ENCODE data around the gene RECK.
"Not testable (repeated sequence)": the region's sequence is repeated elsewhere in the genome, so short reads cannot be mapped to it uniquely, and the experiment has no call there.

The RECK gene

DNA sequence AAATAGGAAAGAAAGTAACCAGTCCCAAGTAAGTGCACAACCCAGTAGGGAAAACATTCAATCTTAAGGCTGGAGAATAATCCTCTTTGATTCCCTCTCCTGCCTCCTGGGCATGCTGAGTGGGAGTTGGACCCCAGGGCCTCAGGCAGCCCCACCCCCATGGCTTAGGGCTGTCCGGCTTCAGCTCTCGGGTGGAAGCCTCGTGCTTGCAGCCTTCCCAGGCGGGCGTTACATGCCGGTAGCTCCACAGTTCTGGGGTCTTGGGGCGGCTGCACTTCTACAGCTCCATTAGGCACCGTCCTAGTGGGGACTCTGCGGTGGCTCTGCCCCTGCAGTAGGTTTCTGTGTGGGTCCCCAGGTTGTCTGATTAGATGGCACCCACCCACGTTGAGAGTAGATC, 109.9 kb downstream of the RECK start:
- no peak for DNase-seq (ENCODE audit: low spot score in 2 of 2)
- Histone ChIP-seq H3K36me3 (replicated peaks) (no peaks in the 10 kb centered on the region), H3K4me3 (no peak overlapping the region), H3K4me1 (no peaks in the 10 kb centered on the region), H3K27me3 (ENCODE audit: low read depth) (no peaks in the 10 kb centered on the region), H3K9me3 (no peaks in the 10 kb centered on the region)
- in situ Hi-C loops (cut with MboI; ENCODE audit: low sequenced_read_pairs): no loop called here

DNA sequence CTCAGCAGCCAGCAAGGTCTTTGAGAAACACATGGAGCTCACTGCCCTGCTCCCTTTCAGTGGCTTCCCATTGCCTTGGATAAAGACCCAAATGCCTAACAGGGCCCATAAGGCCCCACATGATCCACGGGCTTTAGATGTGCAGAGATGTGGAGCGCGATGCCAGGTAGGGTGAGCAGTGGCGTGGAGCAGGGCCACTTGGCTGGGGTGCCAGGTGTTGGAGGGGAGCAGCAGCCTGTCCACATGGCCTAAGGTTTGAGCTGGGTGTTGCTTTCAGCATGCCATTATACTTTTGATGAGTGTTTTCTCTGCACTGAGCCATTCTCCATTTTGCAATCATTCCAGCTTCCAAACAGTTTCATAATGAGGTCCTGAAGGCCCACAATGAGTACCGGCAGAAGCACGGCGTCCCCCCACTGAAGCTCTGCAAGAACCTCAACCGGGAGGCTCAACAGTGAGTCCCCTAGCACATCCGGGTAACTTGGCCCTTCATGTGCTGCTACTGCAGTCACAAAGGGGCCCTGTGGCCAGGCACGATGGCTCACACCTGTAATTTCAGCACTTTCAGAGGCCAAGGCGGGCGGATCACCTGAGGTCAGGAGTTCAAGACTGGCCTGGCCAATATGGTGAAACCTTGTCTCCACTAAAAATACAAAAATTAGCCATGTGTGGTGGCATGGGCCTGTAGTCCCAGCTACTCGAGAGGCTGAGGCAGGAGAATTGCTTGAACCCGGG, 110.9 kb downstream of the RECK start:
- Histone ChIP-seq H3K36me3 (replicated peaks) (no peaks in the 10 kb centered on the region), H3K27me3 (ENCODE audit: low read depth) (no peaks in the 10 kb centered on the region), H3K9me3 (no peaks in the 10 kb centered on the region), H3K4me1 (no peaks in the 10 kb centered on the region), H3K4me3 (no peak overlapping the region)
- DNase-seq (ENCODE audit: low spot score in 2 of 2): no peak
- in situ Hi-C loops (cut with MboI; ENCODE audit: low sequenced_read_pairs): no loop called here

DNA sequence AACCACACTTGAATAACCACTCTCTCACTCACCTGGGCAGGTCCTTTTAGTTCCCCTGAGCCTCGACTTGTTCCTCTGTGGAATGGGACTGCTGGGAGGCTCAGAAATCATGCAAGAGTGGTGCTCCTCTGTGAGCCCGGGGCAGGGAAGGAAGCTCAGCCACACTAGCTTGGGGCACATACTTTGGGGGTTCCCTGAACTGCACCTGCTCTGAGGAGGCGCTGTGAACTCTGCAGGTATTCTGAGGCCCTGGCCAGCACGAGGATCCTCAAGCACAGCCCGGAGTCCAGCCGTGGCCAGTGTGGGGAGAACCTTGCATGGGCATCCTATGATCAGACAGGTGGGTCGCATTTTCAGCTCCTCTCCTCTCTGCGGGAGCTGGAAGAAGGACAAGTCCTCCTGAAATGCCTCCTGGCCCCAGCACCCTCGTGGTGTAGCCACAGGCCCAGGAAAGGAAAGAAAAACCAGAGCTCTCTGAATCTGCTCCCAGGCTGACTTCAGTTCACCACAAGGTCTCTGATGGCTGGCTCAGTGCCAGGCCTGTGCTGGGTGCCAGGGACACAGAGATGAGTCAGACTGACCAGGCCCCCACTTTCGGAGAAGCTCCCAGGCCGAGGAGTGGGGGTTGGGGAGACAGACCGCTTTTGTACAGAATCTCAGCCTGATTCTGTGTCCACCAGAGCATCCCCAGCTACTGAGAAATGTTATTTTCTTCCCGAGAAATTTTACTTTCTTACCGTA, 111.8 kb downstream of the RECK start:
- H3K27me3 ChIP-seq (ENCODE audit: low read depth): no peaks in the 10 kb centered on the region
- H3K4me1 ChIP-seq: no peaks in the 10 kb centered on the region
- no peak overlapping the region for H3K4me3 ChIP-seq
- no peak for DNase-seq (ENCODE audit: low spot score in 2 of 2)
- H3K9me3 ChIP-seq: no peaks in the 10 kb centered on the region
- no peaks in the 10 kb centered on the region for H3K36me3 ChIP-seq (replicated peaks)
- in situ Hi-C loops (cut with MboI; ENCODE audit: low sequenced_read_pairs): no loop called here

DNA sequence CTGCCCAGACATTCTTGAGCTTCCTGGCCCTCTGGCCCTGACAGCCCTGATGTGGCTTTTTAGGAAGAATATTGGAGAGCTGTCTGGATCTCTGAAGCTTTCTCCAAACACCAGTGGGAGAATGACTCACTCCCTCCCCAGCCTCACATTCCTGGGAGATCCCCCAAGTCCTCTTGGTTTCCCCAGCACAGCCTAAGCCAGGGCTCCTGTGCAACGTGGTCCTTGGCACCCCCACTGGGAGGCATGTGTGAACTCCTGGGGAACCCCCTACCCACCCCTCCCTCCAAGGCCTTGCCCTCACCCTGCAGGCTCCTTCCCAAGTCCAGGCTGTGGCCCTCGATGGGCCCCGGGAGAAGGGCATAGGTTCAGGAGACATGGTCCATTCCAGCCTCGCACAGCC, 112.5 kb downstream of the RECK start:
- H3K4me3 ChIP-seq: no peak overlapping the region
- in situ Hi-C loops (cut with MboI; ENCODE audit: low sequenced_read_pairs): no loop called here
- DNase-seq (ENCODE audit: low spot score in 2 of 2): no peak
- no peaks in the 10 kb centered on the region for H3K27me3 ChIP-seq (ENCODE audit: low read depth)
- H3K36me3 ChIP-seq (replicated peaks): no peaks in the 10 kb centered on the region
- no peaks in the 10 kb centered on the region for H3K9me3 ChIP-seq
- no peaks in the 10 kb centered on the region for H3K4me1 ChIP-seq

DNA sequence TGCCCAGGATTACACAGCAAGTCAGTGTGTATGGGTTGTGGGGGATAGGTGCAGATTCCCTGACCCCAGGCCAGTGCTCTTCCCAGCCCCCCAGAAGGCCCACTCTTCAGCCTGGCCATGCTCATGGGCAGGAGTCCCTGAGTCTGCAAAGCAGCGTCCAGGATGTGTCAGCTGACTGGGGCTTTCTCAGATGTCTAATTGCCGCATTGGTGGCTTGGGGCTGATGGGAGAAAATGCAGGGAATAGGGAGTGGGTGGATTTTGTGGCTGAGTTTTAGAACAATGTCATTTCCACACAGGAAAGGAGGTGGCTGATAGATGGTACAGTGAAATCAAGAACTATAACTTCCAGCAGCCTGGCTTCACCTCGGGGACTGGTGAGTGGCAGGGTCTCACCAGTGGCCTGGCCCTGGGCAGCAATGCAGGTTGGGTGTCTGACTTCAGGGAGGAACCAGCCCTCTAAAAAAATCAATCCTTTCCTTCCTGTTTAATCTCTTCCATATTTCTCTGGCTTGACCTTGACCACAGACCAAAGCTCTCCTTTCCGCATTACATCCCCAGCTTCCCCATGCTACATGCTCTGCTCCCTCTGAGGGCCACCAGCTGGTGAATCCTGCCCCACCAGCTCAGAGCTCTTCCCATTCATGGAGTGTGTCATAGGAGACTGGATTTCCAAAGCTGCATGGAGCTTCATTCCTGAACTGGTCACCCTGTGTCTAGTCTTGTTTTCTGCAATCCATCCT, 114.0 kb downstream of the RECK start:
- in situ Hi-C loops (cut with MboI; ENCODE audit: low sequenced_read_pairs): no loop called here
- DNase-seq (ENCODE audit: low spot score in 2 of 2): no peak
- Histone ChIP-seq H3K9me3 (no peaks in the 10 kb centered on the region), H3K36me3 (replicated peaks) (no peaks in the 10 kb centered on the region), H3K27me3 (ENCODE audit: low read depth) (no peaks in the 10 kb centered on the region), H3K4me3 (no peak overlapping the region), H3K4me1 (no peaks in the 10 kb centered on the region)

DNA sequence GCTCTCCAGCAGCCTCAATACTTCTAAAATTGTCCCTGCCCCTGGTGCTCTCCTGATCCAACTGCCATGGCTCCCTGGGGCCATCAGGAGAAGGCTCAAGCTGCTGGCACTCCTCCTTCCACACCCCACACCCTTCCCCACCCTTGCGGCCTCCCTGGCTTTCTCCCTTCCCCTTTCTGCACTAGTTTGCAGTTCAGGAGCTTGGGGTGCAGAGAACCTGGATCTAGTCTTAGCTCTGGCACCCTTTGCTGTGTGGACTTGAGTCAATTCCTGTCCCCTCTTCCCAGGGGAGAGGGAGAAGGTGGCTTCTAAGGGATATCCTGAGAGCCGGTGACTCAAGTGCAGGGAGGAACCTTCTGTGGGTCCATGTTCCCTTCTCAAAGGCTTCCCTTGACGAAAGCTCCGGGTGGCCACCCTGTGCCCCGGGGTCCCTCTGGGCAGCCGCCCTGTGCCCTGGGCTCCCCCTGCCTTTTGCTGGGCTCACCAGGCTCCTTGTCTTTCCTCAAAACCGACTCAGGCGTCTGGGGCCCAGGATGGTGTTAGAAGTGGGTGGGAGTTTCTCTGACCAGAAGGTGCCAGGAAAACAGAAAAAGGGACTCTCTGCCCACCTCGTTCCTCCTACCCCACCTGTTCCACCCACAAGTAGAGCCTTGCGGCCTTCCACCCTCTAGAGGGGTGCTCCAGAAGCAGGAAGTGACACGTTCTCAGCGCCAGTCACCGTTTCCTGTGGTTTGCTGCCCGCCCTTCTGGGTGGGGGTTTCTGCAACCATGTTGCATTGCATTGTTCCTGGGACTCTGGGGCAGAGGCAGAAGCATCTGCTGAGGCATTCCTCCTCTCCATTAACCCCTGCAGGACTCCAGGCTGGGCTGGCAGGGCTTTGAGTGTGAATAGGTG, 114.8 kb downstream of the RECK start:
- Histone ChIP-seq H3K27me3 (ENCODE audit: low read depth) (no peaks in the 10 kb centered on the region), H3K4me3 (no peak overlapping the region), H3K9me3 (peaks cover 3% of the 10 kb centered on the region; the same call in 1 of the 2 replicates), H3K4me1 (no peaks in the 10 kb centered on the region), H3K36me3 (replicated peaks) (no peaks in the 10 kb centered on the region)
- in situ Hi-C loops (cut with MboI; ENCODE audit: low sequenced_read_pairs): no loop called here
- no peak for DNase-seq (ENCODE audit: low spot score in 2 of 2)

DNA sequence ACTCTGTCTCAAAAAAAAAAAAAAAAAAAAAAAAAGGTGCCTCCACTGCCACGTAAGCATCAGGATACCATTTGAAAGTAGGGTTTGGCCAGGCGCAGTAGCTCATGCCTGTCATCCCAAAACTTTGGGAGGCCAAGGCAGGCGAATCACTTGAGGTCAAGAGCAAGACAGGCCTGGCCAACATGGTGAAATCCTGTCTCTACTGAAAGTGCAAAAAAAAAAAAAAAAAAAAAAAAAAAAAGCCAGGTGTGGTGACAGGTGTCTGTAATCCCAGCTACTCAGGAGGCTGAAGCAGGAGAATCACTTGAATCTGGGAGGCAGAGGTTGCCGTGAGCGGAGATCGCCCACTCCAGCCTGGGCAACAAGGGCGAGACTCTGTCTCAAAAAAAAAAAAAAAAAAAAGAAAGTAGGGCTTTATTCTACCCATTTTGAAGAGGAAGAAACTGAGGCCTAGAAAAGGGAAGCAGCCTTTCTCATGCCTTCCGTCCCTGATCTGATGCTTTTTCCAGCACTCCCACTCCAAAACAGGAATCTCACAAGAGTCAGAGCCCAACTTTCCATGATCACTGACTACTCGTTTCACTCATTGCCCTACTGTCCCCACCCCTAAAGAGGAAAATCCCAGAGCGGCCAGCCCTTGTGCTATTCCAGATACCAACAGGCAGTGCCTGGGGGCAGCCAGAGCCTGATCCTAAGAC, 116.2 kb downstream of the RECK start:
- no peak overlapping the region for H3K4me3 ChIP-seq
- peaks cover 6% of the 10 kb centered on the region for H3K9me3 ChIP-seq
- no peaks in the 10 kb centered on the region for H3K4me1 ChIP-seq
- H3K36me3 ChIP-seq (replicated peaks): no peaks in the 10 kb centered on the region
- in situ Hi-C loops (cut with MboI; ENCODE audit: low sequenced_read_pairs): no loop called here
- no peaks in the 10 kb centered on the region for H3K27me3 ChIP-seq (ENCODE audit: low read depth)
- no peak for DNase-seq (ENCODE audit: low spot score in 2 of 2)

DNA sequence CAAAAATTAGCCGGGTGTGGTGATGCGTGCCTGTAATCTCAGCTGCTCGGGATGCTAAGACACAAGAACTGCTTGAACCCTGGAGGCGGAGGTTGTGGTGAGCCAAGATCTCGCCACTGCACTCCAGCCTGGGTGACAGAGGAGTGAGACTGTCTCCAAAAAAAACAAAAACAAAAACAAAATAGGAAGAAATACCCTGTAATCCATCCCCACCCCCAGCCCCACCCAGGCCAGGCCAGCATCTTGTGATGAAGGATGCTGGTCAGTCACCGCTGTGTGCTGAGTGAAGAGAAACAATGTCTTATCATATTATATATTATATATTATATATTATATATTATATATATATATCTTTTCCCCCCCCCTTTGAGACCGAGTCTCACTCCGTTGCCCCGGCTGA, 117.0 kb downstream of the RECK start:
- Histone ChIP-seq H3K4me3 (no peak overlapping the region), H3K27me3 (ENCODE audit: low read depth) (no peaks in the 10 kb centered on the region), H3K9me3 (peaks cover 6% of the 10 kb centered on the region), H3K4me1 (no peaks in the 10 kb centered on the region), H3K36me3 (replicated peaks) (no peaks in the 10 kb centered on the region)
- in situ Hi-C loops (cut with MboI; ENCODE audit: low sequenced_read_pairs): no loop called here
- DNase-seq (ENCODE audit: low spot score in 2 of 2): no peak

DNA sequence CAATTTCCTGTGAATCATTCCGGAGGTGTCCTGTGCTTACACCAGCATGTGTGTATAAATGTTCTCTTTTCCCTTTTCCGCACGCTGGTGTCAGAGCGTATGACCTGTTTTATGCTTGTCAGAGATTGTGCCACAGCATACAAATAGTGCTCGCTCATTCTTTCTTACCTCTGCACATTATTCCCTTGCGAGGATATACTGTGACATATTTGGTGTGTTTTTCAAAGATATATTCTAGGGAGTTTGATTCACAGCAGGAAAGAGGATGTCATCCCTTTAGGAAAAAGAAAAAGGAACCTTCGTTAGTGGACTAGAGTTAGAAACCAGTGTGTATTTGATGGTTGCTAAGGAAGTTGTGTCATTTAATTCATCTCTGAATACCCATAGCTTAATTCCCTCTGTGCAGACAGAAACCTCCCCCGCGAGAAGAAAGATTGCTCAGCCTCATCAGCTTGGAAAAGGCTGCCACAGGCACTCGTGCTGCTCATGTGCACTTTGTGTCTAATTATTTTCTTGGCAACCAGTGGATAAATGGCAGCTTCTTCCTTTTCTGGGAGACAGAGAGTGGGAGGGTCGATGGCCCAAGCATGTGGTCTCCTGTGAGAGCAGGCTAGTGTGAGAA, 117.7 kb downstream of the RECK start:
- DNase-seq (ENCODE audit: low spot score in 2 of 2): no peak
- H3K27me3 ChIP-seq (ENCODE audit: low read depth): no peaks in the 10 kb centered on the region
- no peak overlapping the region for H3K4me3 ChIP-seq
- no peaks in the 10 kb centered on the region for H3K4me1 ChIP-seq
- peaks cover 6% of the 10 kb centered on the region for H3K9me3 ChIP-seq
- in situ Hi-C loops (cut with MboI; ENCODE audit: low sequenced_read_pairs): no loop called here
- H3K36me3 ChIP-seq (replicated peaks): no peaks in the 10 kb centered on the region

DNA sequence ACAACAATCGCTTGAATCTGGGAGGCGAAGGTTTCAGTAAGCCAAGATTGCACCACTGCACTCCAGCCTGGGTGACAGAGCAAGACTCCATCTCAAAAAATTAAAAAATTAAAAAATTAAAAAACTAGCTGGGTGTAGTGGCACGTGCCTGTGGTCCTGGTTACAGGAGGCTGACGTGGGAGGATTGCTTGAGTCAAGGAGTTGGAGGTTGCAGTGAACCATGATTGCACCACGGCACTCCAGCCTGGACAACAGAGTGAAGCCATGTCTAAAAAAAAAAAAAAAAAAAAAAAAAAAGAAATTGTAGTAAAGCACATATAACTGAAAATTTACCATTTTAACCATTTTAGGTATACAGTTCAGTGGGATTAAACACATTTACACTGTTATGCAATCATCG, 119.4 kb downstream of the RECK start:
- in situ Hi-C loops (cut with MboI; ENCODE audit: low sequenced_read_pairs): no loop called here

DNA sequence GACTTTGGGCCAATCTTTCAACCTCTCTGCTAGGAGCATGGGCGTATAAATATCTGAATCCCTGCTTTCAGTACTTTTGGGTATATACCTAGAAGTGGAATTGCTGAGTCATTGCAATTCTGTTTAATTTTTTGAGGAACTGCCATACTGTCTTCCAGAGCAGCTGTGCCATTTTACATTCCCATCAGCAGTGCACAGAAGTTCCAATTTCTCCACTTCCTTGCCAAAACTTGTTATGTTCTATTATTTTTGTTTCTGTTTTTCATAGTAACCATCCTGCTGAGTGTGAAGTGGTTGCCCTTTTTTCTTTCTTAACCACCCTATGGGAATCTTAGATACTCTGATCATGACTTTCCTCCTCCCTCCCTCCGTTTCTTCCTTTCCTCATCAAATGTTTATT, 121.4 kb downstream of the RECK start:
- DNase-seq (ENCODE audit: low spot score in 2 of 2): no peak
- H3K9me3 ChIP-seq: peaks cover 6% of the 10 kb centered on the region
- no peaks in the 10 kb centered on the region for H3K4me1 ChIP-seq
- no peaks in the 10 kb centered on the region for H3K36me3 ChIP-seq (replicated peaks)
- H3K27me3 ChIP-seq (ENCODE audit: low read depth): no peaks in the 10 kb centered on the region
- in situ Hi-C loops (cut with MboI; ENCODE audit: low sequenced_read_pairs): no loop called here
- no peak overlapping the region for H3K4me3 ChIP-seq

More for the DNA sequence above, 119.4 kb downstream of the RECK start:
- Histone ChIP-seq H3K4me3 (no peak overlapping the region), H3K4me1 (no peaks in the 10 kb centered on the region), H3K36me3 (replicated peaks) (no peaks in the 10 kb centered on the region), H3K27me3 (ENCODE audit: low read depth) (no peaks in the 10 kb centered on the region), H3K9me3 (peaks cover 6% of the 10 kb centered on the region)
- no peak for DNase-seq (ENCODE audit: low spot score in 2 of 2)

DNA sequence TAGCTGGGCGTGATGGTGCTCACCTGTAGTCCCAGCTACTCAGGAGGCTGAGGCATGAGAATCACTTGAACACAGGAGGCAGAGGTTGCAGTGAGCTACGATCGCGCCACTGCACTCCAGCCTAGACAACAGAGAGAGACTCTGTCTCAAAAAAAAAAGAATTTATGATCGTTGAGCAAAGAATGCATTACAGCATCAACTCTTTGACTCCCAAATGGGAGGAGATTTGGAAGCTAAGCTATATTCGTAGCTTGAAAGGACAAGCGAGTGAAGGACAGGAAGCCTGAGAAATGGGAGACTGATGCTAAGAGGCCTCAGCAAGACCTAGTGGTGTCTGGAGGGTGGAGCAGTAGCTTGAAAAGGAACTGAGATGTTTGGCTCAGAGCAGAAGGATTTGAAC, 122.2 kb downstream of the RECK start:
- Histone ChIP-seq H3K9me3 (peaks cover 6% of the 10 kb centered on the region), H3K27me3 (ENCODE audit: low read depth) (no peaks in the 10 kb centered on the region), H3K4me3 (no peak overlapping the region), H3K36me3 (replicated peaks) (no peaks in the 10 kb centered on the region), H3K4me1 (no peaks in the 10 kb centered on the region)
- no peak for DNase-seq (ENCODE audit: low spot score in 2 of 2)
- in situ Hi-C loops (cut with MboI; ENCODE audit: low sequenced_read_pairs): no loop called here

DNA sequence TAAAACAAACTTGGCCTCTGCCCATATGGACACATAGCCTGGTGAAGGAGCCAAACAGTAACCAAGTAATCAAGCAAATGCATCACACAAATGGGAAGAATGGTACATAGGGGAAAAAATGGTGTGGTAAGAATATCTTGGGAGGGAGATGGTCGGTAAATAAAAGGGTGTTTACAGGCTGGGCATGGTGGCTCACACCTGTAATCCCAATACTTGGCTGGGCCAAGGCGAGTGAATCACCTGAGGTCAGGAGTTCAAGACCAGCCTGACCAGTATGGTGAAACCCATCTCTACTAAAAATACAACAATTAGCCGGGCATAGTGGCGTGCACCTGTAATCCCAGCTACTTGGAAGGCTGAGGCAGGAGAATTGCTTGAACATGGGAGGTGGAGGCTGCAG, 122.8 kb downstream of the RECK start:
- H3K36me3 ChIP-seq (replicated peaks); H3K4me3 ChIP-seq; H3K27me3 ChIP-seq (ENCODE audit: low read depth); H3K9me3 ChIP-seq; H3K4me1 ChIP-seq; DNase-seq (ENCODE audit: low spot score in 2 of 2); in situ Hi-C loops (cut with MboI; ENCODE audit: low sequenced_read_pairs): not testable (repeated sequence)

All from HAP-1 (cell line).